Calu3 (cell line): Measurements from ENCODE around the gene PSMD2. TPM values are rescaled to one million over a fixed set of nuclear protein-coding genes. Genes with fewer than 3 reads are reported as not detected.

ENCODE experiments used
- BruUV-seq: library from RNA; stranded (reverse); fragments of 400-500 nt; replicated peaks from 2 replicates; lab custom pipeline; 2021; lab: Mats Ljungman, UMichigan
- CTCF ChIA-PET: fragments of 300-600 bp; sonication (Branson Sonifier 250); formaldehyde crosslinking; loops from one replicate; lab custom pipeline; 2022; ENCODE audit warnings: antibody characterized with exemption; lab: Charles Lee
- DNase-seq: peaks from one replicate; pipeline ENCODE4 v3.0.0; 2022
- H3K27ac Mint-ChIP-seq: one replicate; pipeline ENCODE4 v1.8.0; 2022; ENCODE audit warnings: mixed read lengths; ENCODE audit not compliant: unreplicated experiment
- H3K27me3 Mint-ChIP-seq: one replicate; pipeline ENCODE4 v1.8.0; 2022; ENCODE audit warnings: mixed read lengths; ENCODE audit not compliant: unreplicated experiment
- H3K36me3 Mint-ChIP-seq: one replicate; pipeline ENCODE4 v1.8.0; 2022; ENCODE audit warnings: mild to moderate bottlenecking, moderate library complexity, mixed read lengths; ENCODE audit not compliant: insufficient read depth, unreplicated experiment
- H3K4me1 Mint-ChIP-seq: one replicate; pipeline ENCODE4 v1.8.0; 2022; ENCODE audit warnings: mild to moderate bottlenecking, low read depth, mixed read lengths; ENCODE audit not compliant: unreplicated experiment
- H3K4me3 Mint-ChIP-seq: one replicate; pipeline ENCODE4 v1.8.0; 2022; ENCODE audit warnings: mild to moderate bottlenecking, low read depth, moderate library complexity, mixed read lengths; ENCODE audit not compliant: unreplicated experiment
- H3K9me3 Mint-ChIP-seq: one replicate; pipeline ENCODE4 v1.8.0; 2022; ENCODE audit warnings: low read depth, mixed read lengths; ENCODE audit not compliant: unreplicated experiment
- CTCF ChIP-seq: fragments of 200-600 bp; IDR thresholded peaks from one replicate; pipeline ENCODE4 v1.8.0; 2022; ENCODE audit warnings: antibody characterized with exemption; ENCODE audit not compliant: unreplicated experiment
- intact Hi-C: fragments of 100-400 bp; cut with micrococcal nuclease; formaldehyde crosslinking; loops from one replicate; pipeline ENCODE4 v1.10.0; 2022; ENCODE audit not compliant: unreplicated experiment
- total RNA-seq: library from RNA; stranded (reverse); gene quantifications from 2 replicates; pipeline ENCODE4 v1.2.3, GENCODE V29; 2022

The PSMD2 gene
- total RNA-seq, 1 experiment from 2014 or later: 530 TPM

- Mint-ChIP-seq H3K4me1 (peaks cover 20% of the 10 kb centered on the region), H3K27me3 (no peaks in the 10 kb centered on the region), H3K36me3 (peaks cover 24% of the 10 kb centered on the region), H3K27ac (no peak overlapping the region), H3K4me3 (no peak overlapping the region), H3K9me3 (no peaks in the 10 kb centered on the region)
- intact Hi-C loops: no loop called here
- CTCF ChIA-PET: no interaction called here
- no peak for TF ChIP-seq CTCF
- BruUV-seq: no TSS peak
- DNase-seq: no peak
Observed at GRCh38 chr3:184346480-184347190, 47.6 kb downstream of the PSMD2 start.

GRCh38 chr3:184347321-184348056, 48.4 kb downstream of the PSMD2 start:
- no peak for DNase-seq
- intact Hi-C loops: no loop called here
- CTCF ChIA-PET: interaction anchor here (0.6 to 1.1 kb wide), 2 partner anchors 15 to 558 kb away, joined by 3 read pairs; no protein-coding TSS in a partner anchor
- peaks cover 23% of the 10 kb centered on the region for H3K4me1 Mint-ChIP-seq
- H3K36me3 Mint-ChIP-seq: peaks cover 28% of the 10 kb centered on the region
- BruUV-seq: no TSS peak
- no peaks in the 10 kb centered on the region for H3K27me3 Mint-ChIP-seq
- no peak overlapping the region for H3K4me3 Mint-ChIP-seq
- no peak overlapping the region for H3K27ac Mint-ChIP-seq
- TF ChIP-seq CTCF: no peak
- no peaks in the 10 kb centered on the region for H3K9me3 Mint-ChIP-seq

- DNase-seq: no peak
- intact Hi-C loops: no loop called here
- BruUV-seq: no TSS peak
- Mint-ChIP-seq H3K27me3 (no peaks in the 10 kb centered on the region), H3K4me3 (no peak overlapping the region), H3K36me3 (peaks cover 29% of the 10 kb centered on the region), H3K27ac (no peak overlapping the region), H3K9me3 (no peaks in the 10 kb centered on the region), H3K4me1 (peaks cover 24% of the 10 kb centered on the region)
- TF ChIP-seq CTCF: no peak
- CTCF ChIA-PET: interaction anchor here (1.1 kb wide), 1 partner anchor 15 kb away, joined by 3 read pairs; no protein-coding TSS in a partner anchor
Observed at GRCh38 chr3:184348057-184348382, 49.0 kb downstream of the PSMD2 start.

- Mint-ChIP-seq H3K36me3 (peaks cover 24% of the 10 kb centered on the region), H3K27me3 (no peaks in the 10 kb centered on the region), H3K27ac (no peak overlapping the region), H3K4me1 (peaks cover 24% of the 10 kb centered on the region), H3K9me3 (no peaks in the 10 kb centered on the region), H3K4me3 (no peak overlapping the region)
- no TSS peak for BruUV-seq
- DNase-seq: no peak
- intact Hi-C loops: no loop called here
- no peak for TF ChIP-seq CTCF
- CTCF ChIA-PET: interaction anchor here (1.4 kb wide), 1 partner anchor 12 kb away, joined by 4 read pairs; no protein-coding TSS in a partner anchor
Observed at GRCh38 chr3:184349563-184350470, 50.8 kb downstream of the PSMD2 start.
